Neural cell (in vitro differentiated cells): ENCODE data around the gene ARHGAP24.

ENCODE experiments used
- CTCF ChIP-seq: fragments of 450-650 bp; IDR thresholded peaks from 2 replicates; pipeline ENCODE4 v1.5.1; 2014; ENCODE audit warnings: antibody characterized with exemption, mild to moderate bottlenecking, moderate library complexity; ENCODE audit not compliant: poor library complexity, severe bottlenecking
- EP300 ChIP-seq: fragments of 450-650 bp; conservative IDR thresholded peaks from 2 replicates; pipeline ENCODE4 v1.6.1; 2014; ENCODE audit warnings: antibody characterized with exemption, mild to moderate bottlenecking, moderate library complexity; ENCODE audit not compliant: poor library complexity, severe bottlenecking
- EZH2 ChIP-seq: fragments of 200-600, 300-800 bp; shearing (Covaris generic), sonication (generic); IDR thresholded peaks from 2 replicates; pipeline ENCODE4 v1.6.1; 2014; ENCODE audit warnings: antibody characterized with exemption, low read length, borderline replicate concordance, mild to moderate bottlenecking; ENCODE audit not compliant: insufficient read depth, poor library complexity, severe bottlenecking
- POLR2AphosphoS5 ChIP-seq: IDR thresholded peaks from 2 replicates; pipeline ENCODE4 v1.6.1; 2012
- RAD21 ChIP-seq: fragments of 450-650 bp; conservative IDR thresholded peaks from 2 replicates; pipeline ENCODE4 v1.6.1; 2014; ENCODE audit warnings: antibody characterized with exemption, mild to moderate bottlenecking, moderate library complexity
- TAF1 ChIP-seq: IDR thresholded peaks from 2 replicates; pipeline ENCODE4 v1.6.1; 2012; ENCODE audit warnings: low read depth

GRCh38 chr4:85828027-85828890 is 353.3 kb downstream of the ARHGAP24 start:
- TF ChIP-seq CTCF (no peak), EZH2 (no peak), TAF1 (no peak), POLR2AphosphoS5 (no peak), RAD21 (no peak), EP300 (no peak)
